Breast epithelium (tissue), 3 donors: ENCODE results near the gene PMEPA1.

Source experiments
- POLR2A ChIP-seq: fragments of 450-650 bp; IDR thresholded peaks from one replicate; pipeline ENCODE4 v1.6.1; 2016; ENCODE audit warnings: antibody characterized with exemption, mild to moderate bottlenecking, moderate library complexity
- TF ChIP-seq, protein P1 (sequence below), 3 donors: fragments of 450-650 bp; IDR thresholded peaks; one replicate each; pipeline ENCODE4 v1.5.1; 2016 to 2017; ENCODE audit warnings: antibody characterized with exemption in 3 of 3, mild to moderate bottlenecking in 3 of 3, moderate library complexity in 3 of 3

DNA sequence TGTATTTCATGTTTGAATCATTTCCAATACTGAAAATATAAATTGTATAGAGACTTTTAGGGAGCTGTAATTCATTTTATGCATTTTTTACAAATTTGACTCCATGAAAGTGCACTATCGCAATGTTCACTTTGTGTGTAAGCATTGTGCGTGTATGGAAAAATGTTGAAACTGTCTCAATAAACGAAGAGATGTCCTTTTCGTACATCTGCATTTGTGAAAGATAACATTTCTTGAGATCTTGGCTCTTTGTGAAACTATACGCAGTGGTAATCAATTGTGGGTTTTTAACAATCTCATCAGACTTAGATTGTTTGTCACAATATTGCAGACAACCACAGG lies 70.9 kb downstream of the PMEPA1 start:
- TF ChIP-seq POLR2A: no peak
- TF ChIP-seq, protein P1, sequence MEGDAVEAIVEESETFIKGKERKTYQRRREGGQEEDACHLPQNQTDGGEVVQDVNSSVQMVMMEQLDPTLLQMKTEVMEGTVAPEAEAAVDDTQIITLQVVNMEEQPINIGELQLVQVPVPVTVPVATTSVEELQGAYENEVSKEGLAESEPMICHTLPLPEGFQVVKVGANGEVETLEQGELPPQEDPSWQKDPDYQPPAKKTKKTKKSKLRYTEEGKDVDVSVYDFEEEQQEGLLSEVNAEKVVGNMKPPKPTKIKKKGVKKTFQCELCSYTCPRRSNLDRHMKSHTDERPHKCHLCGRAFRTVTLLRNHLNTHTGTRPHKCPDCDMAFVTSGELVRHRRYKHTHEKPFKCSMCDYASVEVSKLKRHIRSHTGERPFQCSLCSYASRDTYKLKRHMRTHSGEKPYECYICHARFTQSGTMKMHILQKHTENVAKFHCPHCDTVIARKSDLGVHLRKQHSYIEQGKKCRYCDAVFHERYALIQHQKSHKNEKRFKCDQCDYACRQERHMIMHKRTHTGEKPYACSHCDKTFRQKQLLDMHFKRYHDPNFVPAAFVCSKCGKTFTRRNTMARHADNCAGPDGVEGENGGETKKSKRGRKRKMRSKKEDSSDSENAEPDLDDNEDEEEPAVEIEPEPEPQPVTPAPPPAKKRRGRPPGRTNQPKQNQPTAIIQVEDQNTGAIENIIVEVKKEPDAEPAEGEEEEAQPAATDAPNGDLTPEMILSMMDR (IDR thresholded peaks at IDR 0.05): no peak
